ENCODE measurements around the gene ETF1.

Gene ETF1

GRCh38 chr5:138563340-138564118 lies 20.5 kb upstream of the ETF1 start:
- DNase-seq (ENCODE audit: low spot score): no peak
- FAIRE-seq: no peak

- no peak for FAIRE-seq
- DNase-seq (ENCODE audit: low spot score): no peak
Measured at GRCh38 chr5:138560971-138561370, 17.9 kb upstream of the ETF1 start.

- FAIRE-seq (no peak), DNase-seq (ENCODE audit: low spot score) (no peak)
Measured at GRCh38 chr5:138559937-138560336, 16.9 kb upstream of the ETF1 start.

- DNase-seq (ENCODE audit: low spot score): no peak
Measured at GRCh38 chr5:138557677-138558076, 14.6 kb upstream of the ETF1 start.

GRCh38 chr5:138554143-138554542 lies 11.1 kb upstream of the ETF1 start:
- DNase-seq (ENCODE audit: low spot score): no peak
- no peak for FAIRE-seq

More at GRCh38 chr5:138557677-138558076, 14.6 kb upstream of the ETF1 start:
- FAIRE-seq: no peak

GRCh38 chr5:138553437-138554095 lies 10.5 kb upstream of the ETF1 start:
- DNase-seq (ENCODE audit: low spot score) (no peak), FAIRE-seq (no peak)

- DNase-seq (ENCODE audit: low spot score) (no peak), FAIRE-seq (no peak)
Measured at GRCh38 chr5:138552657-138553056, 9.6 kb upstream of the ETF1 start.

GRCh38 chr5:138549414-138549813 lies 6.4 kb upstream of the ETF1 start:
- no peak for FAIRE-seq
- no peak for DNase-seq (ENCODE audit: low spot score)

GRCh38 chr5:138545919-138546562 lies 3.0 kb upstream of the ETF1 start:
- DNase-seq (ENCODE audit: low spot score): no peak
- no peak for FAIRE-seq

GRCh38 chr5:138544181-138545134 lies 1.4 kb upstream of the ETF1 start:
- DNase-seq (ENCODE audit: low spot score) (peak; percentile 11), FAIRE-seq (no peak)

- FAIRE-seq (no peak), DNase-seq (ENCODE audit: low spot score) (no peak)
Measured at GRCh38 chr5:138543730-138544104, 681 bp upstream of the ETF1 start.

GRCh38 chr5:138542180-138542955 lies 668 bp downstream of the ETF1 start:
- DNase-seq (ENCODE audit: low spot score): no peak

GRCh38 chr5:138541511-138542179 lies 1.4 kb downstream of the ETF1 start:
- no peak for FAIRE-seq

More at GRCh38 chr5:138542180-138542955, 668 bp downstream of the ETF1 start:
- FAIRE-seq: no peak

GRCh38 chr5:138539791-138540190 lies 3.2 kb downstream of the ETF1 start:
- DNase-seq (ENCODE audit: low spot score) (no peak), FAIRE-seq (no peak)

More at GRCh38 chr5:138541511-138542179, 1.4 kb downstream of the ETF1 start:
- no peak for DNase-seq (ENCODE audit: low spot score)

GRCh38 chr5:138538943-138539627 lies 4.0 kb downstream of the ETF1 start:
- FAIRE-seq: no peak
- DNase-seq (ENCODE audit: low spot score): no peak

GRCh38 chr5:138536665-138537315 lies 6.2 kb downstream of the ETF1 start:
- FAIRE-seq (no peak), DNase-seq (ENCODE audit: low spot score) (no peak)

- FAIRE-seq (no peak), DNase-seq (ENCODE audit: low spot score) (no peak)
Measured at GRCh38 chr5:138536215-138536614, 6.8 kb downstream of the ETF1 start.

GRCh38 chr5:138533973-138534941 lies 8.8 kb downstream of the ETF1 start:
- FAIRE-seq (no peak), DNase-seq (ENCODE audit: low spot score) (no peak)

Data from RCC 7860 (cell line).